WTC11 (cell line): Measurements from ENCODE around the gene PIP4K2A.

ENCODE experiments used
- ATF2 ChIP-seq: sonication (generic); formaldehyde crosslinking; IDR thresholded peaks from 2 replicates; pipeline ENCODE4 v1.8.1; 2022; ENCODE audit warnings: low read depth, missing genetic modification reagents, borderline replicate concordance
- ATF6 ChIP-seq: sonication (generic); formaldehyde crosslinking; IDR thresholded peaks from 2 replicates; pipeline ENCODE4 v1.8.1; 2023; ENCODE audit warnings: mild to moderate bottlenecking, missing genetic modification reagents
- CREB1 ChIP-seq: sonication (generic); formaldehyde crosslinking; IDR thresholded peaks from 2 replicates; pipeline ENCODE4 v1.8.0; 2023; ENCODE audit warnings: mild to moderate bottlenecking, missing genetic modification reagents
- CTCF ChIP-seq: fragments of 200-600 bp; IDR thresholded peaks from 2 replicates; pipeline ENCODE4 v1.8.0; 2022; ENCODE audit warnings: antibody characterized with exemption
- ELF4 ChIP-seq: sonication (generic); formaldehyde crosslinking; IDR thresholded peaks from 2 replicates; pipeline ENCODE4 v1.8.1; 2022; ENCODE audit warnings: low read depth, mild to moderate bottlenecking, moderate library complexity, missing genetic modification reagents
- ERG ChIP-seq: fragments of 250-450 bp; sonication (Bioruptor Pico); IDR thresholded peaks from 2 replicates; pipeline ENCODE4 v1.8.0; 2021; ENCODE audit warnings: mild to moderate bottlenecking
- GABPB1 ChIP-seq: sonication (generic); formaldehyde crosslinking; IDR thresholded peaks from 2 replicates; pipeline ENCODE4 v1.8.1; 2023; ENCODE audit warnings: mild to moderate bottlenecking, missing genetic modification reagents
- HMGXB4 ChIP-seq: sonication (generic); formaldehyde crosslinking; IDR thresholded peaks from 2 replicates; pipeline ENCODE4 v1.8.1; 2023; ENCODE audit warnings: mild to moderate bottlenecking, moderate library complexity, missing genetic modification reagents
- MAX ChIP-seq: sonication (generic); formaldehyde crosslinking; IDR thresholded peaks from 2 replicates; pipeline ENCODE4 v1.8.0; 2022; ENCODE audit warnings: mild to moderate bottlenecking, missing genetic modification reagents
- MLX ChIP-seq: sonication (generic); formaldehyde crosslinking; IDR thresholded peaks from 2 replicates; pipeline ENCODE4 v1.8.1; 2023; ENCODE audit warnings: mild to moderate bottlenecking, missing genetic modification reagents, moderate library complexity
- PRDM15 ChIP-seq: sonication (generic); formaldehyde crosslinking; IDR thresholded peaks from 2 replicates; pipeline ENCODE4 v1.8.0; 2022; ENCODE audit warnings: missing genetic modification reagents
- USF1 ChIP-seq: sonication (generic); formaldehyde crosslinking; IDR thresholded peaks from 2 replicates; pipeline ENCODE4 v1.8.0; 2022; ENCODE audit warnings: mild to moderate bottlenecking, missing genetic modification reagents
- ZNF532 ChIP-seq: fragments of 250-450 bp; sonication (Bioruptor Pico); IDR thresholded peaks from 2 replicates; pipeline ENCODE4 v1.9.0; 2021; ENCODE audit warnings: mild to moderate bottlenecking, borderline replicate concordance

- TF ChIP-seq CTCF (no peak), ATF2 (CRISPR knock-in tag) (no peak), HMGXB4 (CRISPR knock-in tag) (no peak; the same call in 1 of the 2 replicates), USF1 (CRISPR knock-in tag) (no peak), ERG (CRISPR knock-in tag) (no peak), MLX (no peak), ZNF532 (CRISPR knock-in tag) (no peak), CREB1 (CRISPR knock-in tag) (no peak), PRDM15 (CRISPR knock-in tag) (no peak), MAX (CRISPR knock-in tag) (0 out of 2 replicates have a peak, but pooled peaks have one; percentile 37), ATF6 (CRISPR knock-in tag) (no peak), ELF4 (CRISPR knock-in tag) (no peak), GABPB1 (CRISPR knock-in tag) (no peak)
These were observed 412 bp downstream of the PIP4K2A start for GRCh38 chr10:22713853-22714478.
